Right lung (tissue), 5 donors: ENCODE measurements around the gene MAP3K15. TPM values are rescaled to one million over a fixed set of nuclear protein-coding genes. Genes with fewer than 3 reads are reported as not detected.

Experiments used
- DNase-seq, 2 donors: peaks; one replicate each; pipeline ENCODE4 v3.0.0-alpha.2; 2013
- polyA plus RNA-seq, 5 donors: library from polyadenylated mRNA; unstranded; fragments of 120-200 nt; gene quantifications; one replicate each; pipeline versions ENCODE4 v1.2.1 to v1.2.3, GENCODE V29; 2013; ENCODE audit warnings: inconsistent platforms in 1 of 5, low replicate concordance in 1 of 5; ENCODE audit not compliant: insufficient read length in 5 of 5, insufficient read depth in 1 of 5

Gene MAP3K15
- polyA plus RNA-seq, 5 donors = 1.3 to 2.2 (median 1.8) TPM

- DNase-seq = no peak
Measured at GRCh38 chrX:19349264-19349663, 166.0 kb downstream of the MAP3K15 start.

GRCh38 chrX:19347916-19348315 lies 167.4 kb downstream of the MAP3K15 start:
- DNase-seq = no peak

- DNase-seq = no peak
Measured at GRCh38 chrX:19344661-19345060, 170.6 kb downstream of the MAP3K15 start.

GRCh38 chrX:19343535-19344408 lies 171.5 kb downstream of the MAP3K15 start, which contains the start of gene PDHA1:
Gene PDHA1, plus strand, starts transcription at chrX:19343927. Its CDS starts 111 bp downstream, at chrX:19344038.
- DNase-seq = peak; percentile 92 to 93

GRCh38 chrX:19343085-19343534 lies 172.2 kb downstream of the MAP3K15 start:
- DNase-seq = no peak

GRCh38 chrX:19342331-19342906 lies 172.9 kb downstream of the MAP3K15 start:
- no peak for DNase-seq

GRCh38 chrX:19334945-19335626 lies 180.2 kb downstream of the MAP3K15 start:
- DNase-seq = no peak

GRCh38 chrX:19332983-19333382 lies 182.3 kb downstream of the MAP3K15 start:
- peak in 1 of 2 donors; percentile 55 for DNase-seq

- DNase-seq = no peak
Measured at GRCh38 chrX:19331831-19332230, 183.5 kb downstream of the MAP3K15 start.

- no peak for DNase-seq
Measured at GRCh38 chrX:19326567-19326966, 188.7 kb downstream of the MAP3K15 start.

Other genes with a start within 250 kb of the MAP3K15 start
- 100 to 1,000 TPM; 152 to 180 (median 154) TPM for gene PDHA1, start 171.6 kb downstream of the MAP3K15 start, polyA plus RNA-seq